ENCODE results near the gene CLK2.
"Not testable (repeated sequence)": the region's sequence is repeated elsewhere in the genome, so short reads cannot be mapped to it uniquely, and the experiment has no call there.

Gene CLK2

GRCh38 chr1:155296661-155297060 is 23.4 kb upstream of the CLK2 start:
- no peak for DNase-seq (ENCODE audit: low read depth in 2 of 2)

GRCh38 chr1:155295942-155296267 is 22.6 kb upstream of the CLK2 start:
- no peak for DNase-seq (ENCODE audit: low read depth in 2 of 2)

- no peak for DNase-seq (ENCODE audit: low read depth in 2 of 2)
These were observed 22.1 kb upstream of the CLK2 start for GRCh38 chr1:155295183-155295941.

- DNase-seq (ENCODE audit: low read depth in 2 of 2) = no peak
These were observed 21.3 kb upstream of the CLK2 start for GRCh38 chr1:155294520-155295182.

- DNase-seq (ENCODE audit: low read depth in 2 of 2) = no peak
These were observed 19.9 kb upstream of the CLK2 start for GRCh38 chr1:155293086-155293749.

- DNase-seq (ENCODE audit: low read depth in 2 of 2) = not testable (repeated sequence)
These were observed 17.7 kb upstream of the CLK2 start for GRCh38 chr1:155291006-155291405.

- no peak for DNase-seq (ENCODE audit: low read depth in 2 of 2)
These were observed 14.8 kb upstream of the CLK2 start for GRCh38 chr1:155287987-155288543.

- no peak for DNase-seq (ENCODE audit: low read depth in 2 of 2)
These were observed 13.2 kb upstream of the CLK2 start for GRCh38 chr1:155286544-155286943.

- DNase-seq (ENCODE audit: low read depth in 2 of 2) = no peak
These were observed 12.3 kb upstream of the CLK2 start for GRCh38 chr1:155285631-155286044.

GRCh38 chr1:155285063-155285462 is 11.8 kb upstream of the CLK2 start:
- DNase-seq (ENCODE audit: low read depth in 2 of 2) = no peak

- no peak for DNase-seq (ENCODE audit: low read depth in 2 of 2)
These were observed 11.2 kb upstream of the CLK2 start for GRCh38 chr1:155284476-155284875.

- DNase-seq (ENCODE audit: low read depth in 2 of 2) = no peak
These were observed 9.3 kb upstream of the CLK2 start for GRCh38 chr1:155282488-155283091.

- no peak for DNase-seq (ENCODE audit: low read depth in 2 of 2)
These were observed 6.0 kb upstream of the CLK2 start for GRCh38 chr1:155279268-155279667.

GRCh38 chr1:155278689-155279160 is 5.4 kb upstream of the CLK2 start:
- no peak for DNase-seq (ENCODE audit: low read depth in 2 of 2)

- peak; percentile 48 to 56 for DNase-seq (ENCODE audit: low read depth in 2 of 2)
These were observed 4.8 kb upstream of the CLK2 start for GRCh38 chr1:155277902-155278688.

- DNase-seq (ENCODE audit: low read depth in 2 of 2) = peak; percentile 87 to 89
These were observed 4.0 kb upstream of the CLK2 start, which contains the start of gene HCN3 for GRCh38 chr1:155277070-155277901. TSS of gene HCN3 (plus strand) at chr1:155277463. CDS start at chr1:155277591, 128 bp downstream.

GRCh38 chr1:155272466-155273342 is 600 bp downstream of the CLK2 start:
- peak in 1 of 2 donors; percentile 13 for DNase-seq (ENCODE audit: low read depth in 2 of 2)

- DNase-seq (ENCODE audit: low read depth in 2 of 2) = no peak
These were observed 3.9 kb downstream of the CLK2 start for GRCh38 chr1:155269381-155269780.

GRCh38 chr1:155268630-155269029 is 4.7 kb downstream of the CLK2 start:
- DNase-seq (ENCODE audit: low read depth in 2 of 2) = no peak

Data from activated CD8-positive, alpha-beta memory T cell treated with anti-CD3 and anti-CD28 coated beads for 4 hours (primary cell).